Stimulated activated CD8-positive, alpha-beta memory T cell treated with anti-CD3 and anti-CD28 coated beads, Interleukin-15, amount 100 ng/mL, for 48 hours (primary cell): ENCODE results near the gene MRPL10.

ENCODE experiments used
- DNase-seq, 2 donors: peaks; one replicate each; pipeline ENCODE4 v3.0.0-alpha.2; 2020; ENCODE audit warnings: low read depth in 2 of 2

MRPL10 gene

DNA sequence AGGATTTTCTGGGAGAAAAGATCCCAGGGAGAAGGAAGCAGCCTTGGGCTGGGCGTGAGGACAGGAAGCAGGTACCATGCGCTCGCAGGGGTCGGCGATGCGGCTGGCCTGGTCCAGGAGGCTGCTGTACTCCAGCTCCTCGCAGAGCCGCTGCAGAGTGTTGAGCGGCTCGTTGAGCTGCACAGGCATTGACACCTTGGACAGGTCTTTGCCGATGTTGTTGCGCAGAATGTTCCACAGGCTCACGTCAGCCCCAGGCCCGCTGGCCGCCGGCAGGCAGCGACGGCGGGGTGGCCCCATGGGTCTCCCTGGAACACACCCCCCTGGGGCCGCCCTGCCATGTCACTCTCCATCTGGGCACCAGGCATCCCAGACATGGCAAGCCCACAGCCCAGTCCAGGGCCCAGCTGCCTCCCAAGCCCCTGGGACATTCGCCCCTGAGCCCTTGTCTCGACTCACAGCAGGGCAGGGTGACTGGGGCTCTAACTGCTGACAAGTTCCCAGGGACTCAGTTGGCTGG lies 17.8 kb downstream of the MRPL10 start:
- no peak for DNase-seq

GRCh38 chr17:47813077-47813476 lies 18.3 kb downstream of the MRPL10 start:
- DNase-seq: no peak

DNA sequence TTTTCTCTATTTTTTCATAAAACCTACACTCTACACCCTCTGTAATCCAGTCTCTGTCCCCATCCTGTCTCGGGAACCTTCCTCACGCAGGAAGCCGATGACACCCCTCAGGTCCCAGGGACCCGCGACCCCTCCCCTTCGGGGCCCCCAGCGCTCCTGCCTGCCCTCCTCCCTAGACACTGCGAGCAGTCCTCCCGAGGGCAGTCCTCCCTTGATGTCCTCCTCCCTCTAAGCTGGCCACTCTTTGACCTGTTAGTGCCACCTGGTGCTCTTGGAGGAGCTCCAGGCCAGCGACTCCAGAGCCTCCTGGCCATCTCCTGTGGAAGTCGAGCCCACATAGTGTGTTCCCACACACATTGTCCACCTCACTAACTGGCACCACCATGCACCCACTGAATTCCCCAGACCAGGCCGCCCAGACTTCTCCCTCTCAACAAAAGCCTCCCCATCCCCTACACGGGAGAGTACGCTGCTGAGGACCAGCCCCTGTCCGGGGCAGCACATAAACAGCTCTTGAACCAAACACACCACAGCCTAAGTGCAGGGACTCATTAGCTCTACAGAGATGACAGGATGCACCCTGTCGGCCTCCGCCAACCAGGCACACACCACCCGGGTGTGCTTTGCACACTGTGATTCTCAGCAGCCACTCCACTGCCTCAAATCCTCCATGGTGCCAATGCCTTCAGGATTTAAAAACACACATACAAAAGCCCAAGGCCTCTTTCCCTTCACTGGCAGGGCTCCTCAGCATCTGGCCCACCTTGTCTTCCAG lies 19.0 kb downstream of the MRPL10 start:
- no peak for DNase-seq

- DNase-seq: no peak
Measured at GRCh38 chr17:47811709-47812108, 19.6 kb downstream of the MRPL10 start.

GRCh38 chr17:47810901-47811635 lies 20.3 kb downstream of the MRPL10 start:
- DNase-seq: no peak

DNA sequence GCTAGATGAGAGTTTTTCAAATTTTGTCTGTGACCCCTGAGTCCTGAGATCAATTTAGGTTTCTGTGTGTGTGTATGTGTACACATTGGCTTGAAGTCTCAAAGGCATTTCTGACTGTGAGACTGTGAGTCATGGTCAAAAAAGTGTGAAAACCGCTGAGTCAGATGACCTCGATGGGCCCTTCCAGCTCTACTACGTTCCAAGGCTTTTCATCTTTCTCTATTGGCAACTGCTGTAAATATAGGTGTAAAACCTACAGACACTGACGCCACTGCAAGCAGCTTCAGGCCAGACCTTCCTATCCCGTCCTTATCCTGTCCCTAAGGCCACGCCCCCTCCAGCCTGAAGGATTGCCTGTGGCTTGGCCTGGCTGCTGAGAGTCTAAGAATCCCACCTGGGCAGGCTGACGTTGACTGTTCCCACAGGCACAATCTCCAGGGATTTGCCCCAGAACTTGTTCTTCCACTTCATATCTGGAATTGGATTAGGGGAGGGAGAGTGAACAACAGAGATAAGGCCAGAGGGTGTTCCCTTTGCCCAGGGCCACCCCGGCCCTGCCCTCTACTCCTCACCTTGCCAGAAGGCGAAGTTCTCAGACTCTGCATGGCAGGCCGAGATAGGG lies 21.0 kb downstream of the MRPL10 start:
- DNase-seq: peak in 1 of 2 donors; percentile 22

GRCh38 chr17:47808830-47809480 lies 22.4 kb downstream of the MRPL10 start:
- no peak for DNase-seq

- no peak for DNase-seq
Measured at GRCh38 chr17:47808036-47808829, 23.1 kb downstream of the MRPL10 start.

- no peak for DNase-seq
Measured at GRCh38 chr17:47807421-47807820, 23.9 kb downstream of the MRPL10 start.

DNA sequence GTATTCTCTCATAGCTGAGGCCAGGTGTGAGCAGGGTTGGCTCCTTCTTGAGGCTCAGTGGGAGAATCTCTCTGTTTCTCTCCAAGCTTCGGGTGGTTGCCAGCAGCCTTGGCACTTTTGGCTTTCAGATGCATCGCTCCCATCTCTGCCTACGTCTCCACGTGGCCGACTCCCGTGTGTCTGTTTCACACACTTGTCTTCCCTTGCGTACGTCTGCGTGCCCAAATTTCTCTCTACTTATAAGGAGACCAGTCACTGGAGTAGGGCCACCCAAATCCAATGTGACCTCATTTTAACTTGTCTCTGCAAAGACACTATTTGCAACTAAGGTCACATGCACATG lies 24.5 kb downstream of the MRPL10 start:
- DNase-seq: no peak

DNA sequence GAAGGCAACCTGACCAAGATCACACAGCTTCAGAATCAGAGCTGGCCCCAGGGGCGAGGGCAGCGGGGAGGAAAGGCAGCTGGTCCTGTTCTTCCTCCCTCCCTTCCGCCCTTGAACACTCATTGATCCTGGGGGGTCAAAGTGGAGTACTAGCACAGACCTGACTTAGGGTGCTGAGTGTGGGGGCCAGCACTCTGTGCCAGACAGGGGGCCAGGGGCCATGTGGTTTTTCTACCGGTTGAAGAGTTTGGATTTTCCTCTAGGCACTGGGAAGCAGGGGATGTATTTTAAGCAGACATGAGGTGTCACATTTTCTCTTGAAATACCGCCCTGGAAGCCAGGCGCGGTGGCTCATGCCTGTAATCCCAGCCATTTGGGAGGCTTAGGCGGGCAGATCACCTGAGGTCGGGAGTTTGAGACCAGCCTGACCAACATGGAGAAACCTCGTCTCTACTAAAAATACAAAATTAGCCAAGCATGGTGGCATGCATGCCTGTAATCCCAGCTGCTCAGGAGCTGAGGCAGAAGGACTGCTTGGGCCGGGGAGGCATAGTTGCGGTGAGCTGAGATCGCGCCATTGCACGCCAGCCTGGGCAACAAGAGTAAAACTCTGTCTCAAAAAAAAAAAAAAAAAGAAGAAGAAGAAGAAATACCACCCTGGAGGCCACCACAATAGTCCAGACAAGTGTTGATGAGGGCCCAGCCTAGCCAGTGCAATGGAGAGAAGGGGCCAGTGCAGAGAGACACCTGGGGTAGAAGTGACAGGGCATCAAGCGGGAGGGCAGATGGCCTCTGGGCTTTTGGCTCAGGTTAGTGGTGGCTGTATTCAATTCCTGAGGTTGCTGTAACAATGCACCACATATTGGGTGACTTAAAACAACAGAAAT lies 25.1 kb downstream of the MRPL10 start:
- DNase-seq: no peak

DNA sequence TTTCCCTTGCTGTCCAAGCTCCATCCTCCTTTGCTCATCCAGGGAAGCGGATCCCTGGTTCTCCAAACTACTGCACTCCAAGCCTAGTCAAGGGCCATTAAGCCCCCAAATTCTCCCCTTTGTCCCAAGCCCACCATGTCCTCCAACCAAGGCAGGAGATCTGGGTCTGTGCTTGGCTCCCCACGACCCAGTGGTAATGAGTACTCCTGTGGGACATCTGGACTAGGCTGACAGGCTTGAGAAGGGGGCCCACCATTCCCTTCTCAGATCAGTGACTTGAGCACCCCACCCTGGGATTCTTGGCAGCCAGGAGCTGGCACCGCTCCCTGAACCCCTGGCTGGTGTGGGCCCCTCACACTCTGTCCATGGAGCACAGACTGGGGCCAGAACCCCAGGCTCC lies 26.9 kb downstream of the MRPL10 start:
- no peak for DNase-seq

- DNase-seq: no peak
Measured at GRCh38 chr17:47803751-47804150, 27.6 kb downstream of the MRPL10 start.

DNA sequence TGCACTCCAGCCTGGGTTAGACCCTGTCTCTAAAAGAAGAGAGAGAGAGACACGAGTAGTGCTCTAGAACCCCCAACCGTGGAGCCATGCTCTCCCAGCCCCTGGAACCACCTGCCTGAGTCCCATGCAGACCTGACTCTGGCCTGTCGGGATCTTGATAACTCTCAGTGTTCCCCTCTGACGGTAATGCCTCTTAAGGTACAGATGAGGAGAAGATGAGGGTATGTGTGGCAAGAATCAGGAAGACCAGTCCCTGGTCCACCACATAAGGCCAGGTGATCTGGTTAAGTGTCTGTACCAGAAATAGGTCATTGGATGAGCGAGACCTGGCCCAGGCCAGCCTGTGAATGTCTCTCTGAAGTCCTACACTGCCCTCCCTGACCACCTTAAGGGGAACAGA lies 28.1 kb downstream of the MRPL10 start:
- no peak for DNase-seq

- peak; percentile 20 for DNase-seq
Measured at GRCh38 chr17:47802341-47803022, 28.9 kb downstream of the MRPL10 start.

- DNase-seq: no peak
Measured at GRCh38 chr17:47801906-47802305, 29.4 kb downstream of the MRPL10 start.

DNA sequence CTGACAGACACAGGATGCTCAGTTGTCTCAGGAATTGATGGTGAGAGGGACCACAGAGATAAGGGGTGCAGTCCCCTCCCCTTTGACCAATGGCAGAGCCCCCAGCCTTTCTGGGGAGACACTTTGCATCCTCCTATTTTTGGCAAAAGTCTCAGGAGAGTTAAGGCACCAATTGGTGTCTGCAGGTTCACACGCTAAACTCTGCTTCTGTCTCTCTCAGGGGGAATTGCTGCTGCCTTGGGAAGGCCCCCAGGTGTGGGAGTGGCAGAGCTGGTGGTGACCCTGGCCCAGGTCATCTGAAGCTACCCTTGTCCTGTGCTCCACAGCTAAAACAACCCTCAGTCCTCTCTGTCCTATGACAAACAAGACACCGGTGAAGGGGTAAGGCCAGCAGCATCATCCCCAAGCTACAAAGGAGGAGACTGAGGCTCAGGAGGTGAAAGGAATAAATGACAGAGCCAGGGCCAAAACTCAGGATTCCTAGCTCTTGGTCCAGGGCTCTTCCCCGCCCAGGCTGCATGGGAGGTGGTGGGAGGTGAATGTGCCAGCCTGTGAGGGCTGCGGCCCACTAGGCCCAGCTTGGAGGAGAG lies 30.1 kb downstream of the MRPL10 start:
- no peak for DNase-seq

GRCh38 chr17:47800686-47801085 lies 30.7 kb downstream of the MRPL10 start:
- DNase-seq: no peak

- DNase-seq: no peak
Measured at GRCh38 chr17:47797797-47798196, 33.5 kb downstream of the MRPL10 start.
